ENCODE measurements around the gene ARSH. TPM values are rescaled to one million over a fixed set of nuclear protein-coding genes. Genes with fewer than 3 reads are reported as not detected.
"Not testable (repeated sequence)": the region's sequence is repeated elsewhere in the genome, so short reads cannot be mapped to it uniquely, and the experiment has no call there.

Gene ARSH
- polyA plus RNA-seq, 3 donors, result not detected

GRCh38 chrX:3024176-3024575 is 17.8 kb downstream of the ARSH start:
- DNase-seq (ENCODE audit: extremely low read depth in 1 of 11, low read depth in 9 of 11, low spot score in 4 of 11), result no peak

GRCh38 chrX:3026074-3026815 is 19.9 kb downstream of the ARSH start:
- no peak for DNase-seq (ENCODE audit: extremely low read depth in 1 of 11, low read depth in 9 of 11, low spot score in 4 of 11)

GRCh38 chrX:3029129-3029528 is 22.8 kb downstream of the ARSH start:
- DNase-seq (ENCODE audit: extremely low read depth in 1 of 11, low read depth in 9 of 11, low spot score in 4 of 11), result no peak

DNA sequence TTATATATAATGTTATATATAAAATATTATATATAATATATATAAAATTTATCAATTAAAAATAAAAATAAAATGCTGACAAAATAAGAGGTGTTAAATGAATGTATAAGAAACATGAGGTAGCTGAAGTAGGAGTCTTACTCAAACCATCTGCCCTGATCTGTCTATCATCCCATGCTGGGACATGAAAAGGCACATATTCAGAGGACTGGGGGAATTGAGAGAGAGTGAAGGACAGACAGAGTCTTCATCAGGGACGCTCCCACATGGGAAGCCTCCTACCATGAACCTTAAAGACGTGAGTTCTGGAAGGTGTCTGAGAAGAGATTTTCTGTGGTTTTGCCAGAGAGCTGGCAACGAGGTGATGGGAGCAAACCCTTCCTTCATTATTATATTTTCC is 30.9 kb downstream of the ARSH start:
- no peak for DNase-seq (ENCODE audit: extremely low read depth in 1 of 11, low read depth in 9 of 11, low spot score in 4 of 11)

DNA sequence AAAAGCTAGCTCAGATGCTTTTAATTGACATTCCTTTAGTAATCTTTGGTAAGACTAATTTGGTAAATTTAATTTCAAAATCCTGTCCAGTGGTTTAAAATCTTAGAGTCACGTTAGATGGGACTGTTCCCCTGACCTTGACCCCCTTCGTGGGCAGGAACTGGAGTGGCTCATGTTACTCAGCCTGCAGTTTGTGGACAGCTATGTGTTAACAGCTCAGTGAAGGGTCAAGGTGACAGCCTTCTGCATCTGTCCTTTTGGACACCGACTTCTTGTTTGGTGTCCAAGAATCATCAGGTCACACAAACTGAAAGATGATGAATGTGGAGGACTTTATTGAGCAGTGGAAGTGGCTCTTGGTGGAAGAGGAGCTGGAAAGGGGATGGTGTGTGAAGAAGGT is 37.9 kb downstream of the ARSH start:
- no peak for DNase-seq (ENCODE audit: extremely low read depth in 1 of 11, low read depth in 9 of 11, low spot score in 4 of 11)

GRCh38 chrX:3044671-3045070 is 38.3 kb downstream of the ARSH start:
- DNase-seq (ENCODE audit: extremely low read depth in 1 of 11, low read depth in 9 of 11, low spot score in 4 of 11), result no peak

DNA sequence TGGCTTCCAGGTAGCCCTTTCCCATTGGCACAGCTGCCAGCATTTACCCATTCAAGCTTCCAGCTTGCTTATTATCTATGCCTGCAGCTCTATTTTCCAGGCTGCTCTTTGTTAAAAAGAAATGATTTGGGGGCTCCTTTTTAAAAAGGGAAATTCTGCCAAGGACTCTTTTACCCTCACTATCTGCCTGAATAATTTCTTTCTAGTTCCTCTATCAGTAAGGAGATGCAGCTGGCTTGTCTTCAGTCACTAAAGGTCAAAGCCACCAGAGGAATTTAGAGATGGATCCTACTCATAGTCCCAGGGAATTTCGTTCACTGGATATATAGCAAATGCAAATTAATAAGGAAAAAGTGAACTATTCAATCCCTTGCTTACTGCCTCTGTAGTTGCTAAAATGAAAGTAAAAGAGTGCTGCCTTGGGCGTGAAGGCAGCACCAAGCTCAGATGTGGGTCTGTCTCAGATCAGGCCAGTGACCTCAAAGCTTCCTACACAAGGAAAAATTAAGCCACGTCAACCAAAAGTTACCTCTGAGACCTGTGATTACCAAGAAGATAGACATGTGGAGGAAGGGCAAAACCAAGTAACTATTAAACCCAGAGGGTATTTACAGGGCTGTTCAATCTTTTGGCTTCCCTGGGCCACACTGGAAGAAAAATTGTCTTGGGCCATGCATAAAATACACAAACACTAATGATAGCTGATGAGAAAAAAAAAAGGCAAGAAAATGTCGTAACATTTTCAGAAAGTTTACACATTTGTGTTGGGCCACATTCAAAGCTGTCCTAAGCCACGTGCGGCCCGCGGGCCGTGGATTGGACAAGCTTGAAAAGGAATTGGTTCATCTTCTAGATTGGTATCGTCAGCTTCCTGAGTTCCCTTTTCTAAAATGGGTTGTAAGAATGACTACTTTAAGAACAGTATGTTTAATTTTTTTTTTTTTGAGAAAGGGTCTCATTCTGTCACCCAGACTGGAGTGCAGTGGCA is 40.2 kb downstream of the ARSH start:
- DNase-seq (ENCODE audit: extremely low read depth in 1 of 11, low read depth in 9 of 11, low spot score in 4 of 11), result no peak

DNA sequence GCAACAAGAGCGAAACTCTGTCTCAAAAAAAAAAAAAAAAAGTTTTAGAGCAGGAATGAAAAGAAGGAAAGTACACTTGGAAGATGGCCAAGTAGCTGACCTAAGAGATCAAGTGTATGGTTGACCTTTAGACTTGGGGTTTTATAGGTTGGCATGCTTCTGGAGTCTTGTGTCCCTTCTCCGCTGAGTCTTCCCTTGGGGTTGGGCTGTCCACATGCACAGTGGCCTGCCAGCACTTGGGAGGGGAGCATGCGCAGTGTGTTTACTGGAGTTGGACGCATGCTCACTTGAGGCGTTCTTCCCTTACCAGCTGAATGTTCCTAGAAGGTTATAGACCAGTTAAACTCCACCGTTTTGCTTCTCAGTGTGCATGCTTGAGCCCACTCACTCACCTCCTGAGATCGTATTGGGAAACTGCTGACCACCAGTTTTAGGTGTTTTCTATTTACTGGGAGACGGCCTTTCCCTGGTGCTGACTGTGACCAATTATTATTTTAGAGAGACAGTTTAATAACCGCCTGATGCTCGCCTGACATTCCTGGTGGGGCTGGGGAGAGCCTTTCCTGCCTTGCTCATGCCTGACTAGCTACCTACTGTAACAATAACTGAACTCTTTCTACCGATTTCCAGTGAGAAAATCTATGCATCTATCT is 44.3 kb downstream of the ARSH start:
- DNase-seq (ENCODE audit: extremely low read depth in 1 of 11, low read depth in 9 of 11, low spot score in 4 of 11), result not testable (repeated sequence)

DNA sequence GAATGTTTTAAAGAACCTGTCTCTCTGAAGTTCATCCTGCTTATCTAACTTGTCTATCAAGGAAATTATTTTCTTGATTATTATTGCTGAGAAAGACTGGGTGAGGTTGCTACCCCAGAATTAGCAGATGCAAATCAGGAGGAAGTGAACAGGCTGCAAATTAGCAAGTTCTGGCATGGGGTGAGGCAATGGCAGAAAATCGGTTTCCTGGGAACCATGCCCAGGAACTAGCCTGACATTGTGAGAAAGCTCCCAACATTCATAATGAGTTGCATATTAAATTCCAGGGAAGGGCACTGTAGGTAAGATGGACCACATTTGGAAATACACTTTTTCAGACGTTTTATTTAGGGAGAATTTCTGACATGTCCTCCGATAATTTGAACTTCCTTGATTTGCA is 46.5 kb downstream of the ARSH start:
- DNase-seq (ENCODE audit: extremely low read depth in 1 of 11, low read depth in 9 of 11, low spot score in 4 of 11), result no peak

DNA sequence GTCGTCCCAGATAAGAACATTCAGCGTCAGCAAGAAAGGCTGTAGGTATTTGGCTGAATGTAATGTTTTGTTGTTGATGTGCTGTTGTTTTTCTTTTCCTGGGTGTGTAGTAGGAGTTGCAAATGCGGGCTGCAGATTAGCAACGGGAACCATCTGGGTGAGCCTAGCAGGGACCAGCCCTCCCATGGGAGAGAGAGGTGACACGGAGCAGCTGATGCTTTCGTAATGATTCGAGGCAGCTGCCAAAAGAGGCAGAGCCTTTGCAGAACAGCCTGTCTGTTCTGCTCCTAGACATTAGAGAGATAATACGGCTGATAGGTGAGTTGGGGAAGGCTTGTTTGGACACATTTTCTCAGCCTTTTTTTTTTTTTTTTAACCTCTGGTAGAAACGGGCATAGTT is 60.2 kb downstream of the ARSH start:
- no peak for DNase-seq (ENCODE audit: extremely low read depth in 1 of 11, low read depth in 9 of 11, low spot score in 4 of 11)

DNA sequence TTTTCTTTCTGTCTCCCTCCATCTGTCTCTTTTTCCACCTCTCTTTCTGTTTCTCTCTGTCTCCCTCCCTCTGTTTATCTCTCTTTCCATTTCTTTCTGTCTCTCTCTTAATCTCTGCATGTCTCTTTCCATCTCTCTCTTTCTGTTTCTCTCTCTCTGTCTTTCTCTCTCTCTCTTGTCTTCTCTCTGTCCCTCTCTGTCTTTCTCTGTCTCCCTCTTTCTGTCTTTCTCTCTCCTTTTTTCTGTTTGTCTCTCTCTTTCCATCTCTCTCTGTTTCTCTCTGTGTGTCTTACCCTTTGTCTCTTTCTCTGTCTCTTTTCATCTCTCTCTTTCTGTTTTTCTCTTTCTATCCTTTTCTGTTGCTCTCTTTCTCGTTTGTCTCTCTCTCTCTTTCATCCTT is 69.6 kb downstream of the ARSH start:
- no peak for DNase-seq (ENCODE audit: extremely low read depth in 1 of 11, low read depth in 9 of 11, low spot score in 4 of 11)

- no peak for DNase-seq (ENCODE audit: extremely low read depth in 1 of 11, low read depth in 9 of 11, low spot score in 4 of 11)
These were observed 70.2 kb downstream of the ARSH start for GRCh38 chrX:3076416-3076991.

Other genes starting within 250 kb of the ARSH start
- 10 to 100 TPM; 17.8 to 18.6 (median 17.8) TPM for gene GYG2, start 177.6 kb upstream of the ARSH start, polyA plus RNA-seq (ENCODE audit: insufficient read length in 3 of 3)
- gene ARSD, start 77.2 kb upstream of the ARSH start, polyA plus RNA-seq (ENCODE audit: insufficient read length in 3 of 3), result 10 to 100 TPM; 47.3 to 84.1 (median 48.1) TPM
- gene ARSF, start 34.9 kb downstream of the ARSH start, polyA plus RNA-seq (ENCODE audit: insufficient read length in 3 of 3), result under 1 TPM; 0.14 to 0.29 (median 0.19) TPM

Data from renal cortex interstitium (tissue), 11 donors.